ENCODE measurements around the gene TBXA2R.
"Not testable (repeated sequence)": the region's sequence is repeated elsewhere in the genome, so short reads cannot be mapped to it uniquely, and the experiment has no call there.

TBXA2R gene

GRCh38 chr19:3638208-3639193 is 31.8 kb upstream of the TBXA2R start:
- DNase-seq, result no peak

- no peak for DNase-seq
These were observed 30.9 kb upstream of the TBXA2R start for GRCh38 chr19:3637621-3638020.

- no peak for DNase-seq
These were observed 30.3 kb upstream of the TBXA2R start for GRCh38 chr19:3636962-3637361.

- no peak for DNase-seq
These were observed 29.8 kb upstream of the TBXA2R start for GRCh38 chr19:3636506-3636905.

GRCh38 chr19:3634496-3635045 is 27.9 kb upstream of the TBXA2R start:
- no peak for DNase-seq

- DNase-seq, result no peak
These were observed 26.9 kb upstream of the TBXA2R start for GRCh38 chr19:3633559-3633988.

GRCh38 chr19:3632739-3633558 is 26.3 kb upstream of the TBXA2R start:
- DNase-seq, result no peak

GRCh38 chr19:3632098-3632497 is 25.4 kb upstream of the TBXA2R start:
- DNase-seq, result no peak

GRCh38 chr19:3631053-3631861 is 24.6 kb upstream of the TBXA2R start:
- DNase-seq, result no peak

GRCh38 chr19:3628766-3629165 is 22.1 kb upstream of the TBXA2R start:
- DNase-seq, result not testable (repeated sequence)

GRCh38 chr19:3627351-3627723 is 20.7 kb upstream of the TBXA2R start:
- DNase-seq, result no peak

GRCh38 chr19:3626473-3627350 is 20.0 kb upstream of the TBXA2R start, which contains the start of gene CACTIN:
CACTIN (minus strand) TSS chr19:3626790; CDS start chr19:3626762, 28 bp downstream.
- peak; percentile 99 to 100 (median 100) for DNase-seq

- DNase-seq, result peak in 1 of 3 donors; percentile 33
These were observed 19.4 kb upstream of the TBXA2R start for GRCh38 chr19:3625996-3626472.

GRCh38 chr19:3623716-3624115 is 17.0 kb upstream of the TBXA2R start:
- DNase-seq, result no peak

GRCh38 chr19:3622224-3622623 is 15.5 kb upstream of the TBXA2R start:
- DNase-seq, result no peak

- no peak for DNase-seq
These were observed 15.0 kb upstream of the TBXA2R start for GRCh38 chr19:3621689-3622088.

GRCh38 chr19:3620817-3621547 is 14.3 kb upstream of the TBXA2R start:
- DNase-seq, result no peak

- DNase-seq, result no peak
These were observed 13.6 kb upstream of the TBXA2R start for GRCh38 chr19:3620145-3620816.

GRCh38 chr19:3619631-3620012 is 12.9 kb upstream of the TBXA2R start:
- DNase-seq, result no peak

Measured in suppressor macrophage treated with lipopolysaccharide for 1 hour (primary cell).